Measurements from ENCODE around the gene TP73.
A peak's percentile ranks its signal among the peaks of the same experiment; 100 is the strongest.

The TP73 gene

DNA sequence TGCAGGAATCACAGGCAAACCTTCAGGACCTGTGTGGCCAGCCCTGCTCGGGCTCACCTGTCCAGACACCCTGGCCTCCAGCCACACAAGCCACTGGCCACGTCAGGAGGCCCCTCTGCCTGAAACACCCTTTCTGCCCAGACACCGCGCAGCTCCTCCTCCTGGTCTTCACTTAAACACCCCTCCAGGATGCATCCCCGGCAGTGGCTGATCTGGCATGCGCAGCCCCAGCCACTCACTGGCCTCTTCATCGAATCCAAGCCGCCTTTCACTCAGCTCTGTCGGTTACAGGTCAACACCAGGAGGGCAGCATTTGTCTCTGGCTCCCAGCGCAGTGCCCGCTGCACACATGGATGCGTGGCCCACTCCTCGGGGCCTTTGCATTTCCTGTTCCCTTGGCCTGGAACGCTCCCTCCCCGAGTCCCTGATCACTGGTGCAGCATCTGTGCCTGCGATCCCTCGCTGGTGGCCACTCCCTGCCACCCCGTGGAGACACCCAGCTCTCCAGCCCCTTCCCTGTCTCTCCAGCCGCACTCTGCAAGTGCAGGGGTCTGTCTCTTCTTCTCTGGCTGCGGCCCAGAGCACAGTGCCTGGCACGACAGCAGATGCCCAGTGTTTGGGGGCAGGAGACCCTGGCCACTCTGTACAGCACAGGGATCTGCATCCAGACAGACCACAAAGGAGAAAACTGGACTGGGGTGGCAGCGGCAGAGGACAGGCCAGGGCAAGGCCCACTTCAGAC is 18.1 kb upstream of the TP73 start:
- DNase-seq (ENCODE audit: low spot score) = no peak

DNA sequence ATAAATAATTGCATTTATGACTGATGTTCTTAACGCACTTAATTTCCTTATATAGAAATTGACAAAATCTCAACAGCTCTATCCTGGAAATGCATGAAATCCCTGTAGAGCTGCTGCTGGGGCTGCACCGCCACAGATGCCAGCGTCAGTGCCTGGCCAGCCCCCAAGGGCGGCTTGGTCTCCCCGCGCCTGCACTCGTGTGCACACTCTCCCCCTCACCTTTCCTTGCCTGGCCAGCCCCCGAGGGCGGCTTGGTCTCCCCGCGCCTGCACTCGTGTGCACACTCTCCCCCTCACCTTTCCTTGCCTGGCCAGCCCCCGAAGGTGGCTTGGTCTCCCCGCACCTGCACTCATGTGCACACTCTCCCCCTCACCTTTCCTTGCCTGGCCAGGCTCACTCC is 16.2 kb upstream of the TP73 start:
- DNase-seq (ENCODE audit: low spot score) = no peak

DNA sequence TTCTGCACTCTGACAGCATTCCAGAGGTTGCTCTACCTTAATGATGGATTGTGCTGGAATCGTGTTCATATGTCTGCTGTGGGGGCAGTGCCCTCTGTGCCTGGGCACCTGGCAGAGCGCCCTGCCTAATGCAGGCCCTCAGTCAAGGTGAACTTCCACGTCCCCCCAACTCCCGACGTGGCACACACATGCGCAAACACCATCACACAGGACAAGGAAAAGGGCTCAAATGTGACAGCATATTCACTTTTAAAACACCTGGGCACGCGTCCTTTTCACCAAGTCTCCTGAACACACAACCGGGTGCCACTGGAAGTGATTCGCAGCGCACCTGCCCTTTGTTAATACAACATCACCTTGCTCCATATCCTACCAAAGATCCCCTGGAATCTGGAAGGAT is 15.8 kb upstream of the TP73 start:
- no peak for DNase-seq (ENCODE audit: low spot score)

DNA sequence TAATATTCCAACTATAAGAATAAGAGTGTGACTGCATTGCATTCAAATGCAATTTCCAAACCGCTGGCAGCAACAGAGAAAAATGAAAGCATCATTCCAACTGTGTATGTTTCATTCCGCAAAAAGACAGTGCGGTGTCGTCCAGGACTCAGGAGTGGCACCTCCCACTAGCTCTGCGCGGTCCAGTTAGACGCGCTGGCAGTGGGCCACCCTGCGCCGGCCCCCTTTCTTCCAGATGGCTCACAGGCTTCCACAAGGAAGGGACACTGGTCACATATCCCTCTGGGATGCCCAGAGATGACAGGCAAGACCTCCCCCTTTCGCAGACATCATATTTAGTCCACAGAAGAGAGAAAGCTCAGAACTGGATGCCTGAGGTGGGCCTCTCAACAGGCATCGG is 14.3 kb upstream of the TP73 start:
- DNase-seq (ENCODE audit: low spot score) = no peak

DNA sequence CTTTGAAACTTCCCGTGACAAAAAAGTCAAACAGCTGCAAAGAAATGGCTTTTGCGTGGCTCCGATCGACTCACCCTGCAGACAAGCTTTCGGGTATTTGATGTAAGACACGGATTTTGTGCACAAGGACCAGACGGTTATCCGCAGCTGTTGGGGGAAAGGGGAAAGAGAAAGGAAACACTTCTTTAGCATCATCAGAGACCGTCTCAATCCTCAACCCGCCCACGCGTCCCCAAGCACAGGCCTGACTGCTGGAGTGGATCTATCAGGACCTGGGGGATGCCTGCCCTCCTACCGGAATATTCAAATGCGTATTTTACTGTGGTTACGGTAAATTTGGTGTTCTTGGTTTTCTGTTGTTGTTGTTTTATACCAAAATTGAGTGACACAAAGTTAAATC is 13.6 kb upstream of the TP73 start:
- DNase-seq (ENCODE audit: low spot score) = no peak

DNA sequence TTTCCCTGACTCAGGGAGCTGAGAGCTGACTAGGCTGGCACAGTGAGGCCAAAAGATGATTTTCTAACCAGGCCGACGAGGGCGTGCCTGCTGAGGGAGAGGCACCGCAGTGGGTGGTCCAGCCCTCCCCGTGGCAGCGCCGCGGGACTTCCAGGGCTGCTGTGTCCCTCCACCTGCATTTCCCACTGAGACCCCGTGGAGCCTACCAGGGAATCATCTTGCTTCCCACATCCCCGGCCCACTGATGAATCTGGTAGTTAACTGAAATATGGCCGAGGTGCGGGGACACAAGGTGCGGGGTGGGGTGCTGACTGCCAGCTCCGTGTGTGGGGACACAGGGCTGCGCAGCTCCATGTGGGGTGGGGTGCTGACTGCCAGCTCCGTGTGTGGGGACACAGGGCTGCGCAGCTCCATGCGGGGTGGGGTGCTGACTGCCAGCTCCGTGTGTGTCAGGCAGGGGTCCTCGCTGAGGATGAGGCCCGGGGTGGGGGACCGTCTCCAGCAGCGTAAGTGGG is 12.9 kb upstream of the TP73 start:
- no peak for DNase-seq (ENCODE audit: low spot score)

DNA sequence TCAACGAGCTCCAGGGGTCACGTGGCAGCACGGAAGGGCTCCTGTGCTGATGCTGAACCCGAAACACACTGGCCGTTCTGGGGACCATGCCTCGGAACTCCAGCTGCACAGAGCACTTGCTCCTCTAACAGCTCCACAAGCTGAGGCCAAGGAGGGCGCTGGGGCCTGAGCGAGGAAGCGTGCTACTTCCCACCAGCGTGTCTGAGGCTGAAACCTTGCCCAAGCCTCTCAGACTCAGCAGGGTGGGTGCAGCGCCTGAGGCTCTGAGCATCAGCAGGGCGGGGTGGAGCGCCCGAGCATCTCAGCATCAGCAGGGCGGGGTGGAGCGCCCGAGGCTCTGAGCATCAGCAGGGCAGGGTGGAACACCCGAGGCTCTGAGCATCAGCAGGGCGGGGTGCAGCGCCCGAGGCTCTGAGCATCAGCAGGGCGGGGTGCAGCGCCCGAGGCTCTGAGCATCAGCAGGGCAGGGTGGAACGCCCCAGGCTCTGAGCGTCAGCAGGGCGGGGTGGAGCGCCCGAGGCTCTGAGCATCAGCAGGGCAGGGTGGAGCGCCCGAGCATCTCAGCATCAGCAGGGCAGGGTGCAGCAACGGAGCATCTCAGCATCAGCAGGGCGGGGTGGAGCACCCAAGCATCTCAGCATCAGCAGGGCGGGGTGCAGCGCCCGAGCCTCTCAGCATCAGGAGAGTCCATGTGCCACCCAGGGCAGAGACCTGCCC is 12.0 kb upstream of the TP73 start:
- DNase-seq (ENCODE audit: low spot score) = no peak

DNA sequence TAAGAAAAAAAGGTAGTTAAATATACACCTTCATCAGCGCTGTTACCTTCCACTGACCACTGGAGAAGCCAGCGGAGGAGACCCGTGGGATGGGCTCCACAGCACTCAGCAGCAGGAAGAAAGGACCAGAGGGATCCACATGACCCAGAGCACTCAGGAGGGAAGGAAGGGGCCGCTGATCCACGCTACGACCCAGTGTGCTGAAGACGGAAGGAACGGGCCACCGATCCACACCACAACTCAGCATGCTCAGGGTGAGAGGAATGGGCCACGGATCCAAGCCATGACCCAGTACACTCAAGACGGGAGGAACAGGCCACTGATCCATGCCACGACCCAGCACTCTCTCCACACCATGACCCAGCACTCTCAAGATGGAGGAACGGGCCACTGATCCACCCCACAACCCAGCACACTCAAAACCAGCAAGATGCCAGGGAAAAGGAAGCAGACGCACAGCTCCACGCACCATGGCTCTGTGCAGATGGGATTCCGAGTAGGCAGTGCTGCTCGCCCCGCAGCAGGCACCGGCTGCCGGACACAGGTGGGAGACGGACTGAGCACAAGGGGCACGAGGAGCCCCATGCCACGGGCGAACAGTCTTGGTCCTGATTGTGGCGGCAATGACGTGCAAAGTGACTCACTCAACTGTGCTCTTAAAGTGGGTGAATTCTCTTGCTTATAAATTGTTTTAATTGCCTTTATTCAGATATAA is 11.1 kb upstream of the TP73 start:
- DNase-seq (ENCODE audit: low spot score) = no peak

DNA sequence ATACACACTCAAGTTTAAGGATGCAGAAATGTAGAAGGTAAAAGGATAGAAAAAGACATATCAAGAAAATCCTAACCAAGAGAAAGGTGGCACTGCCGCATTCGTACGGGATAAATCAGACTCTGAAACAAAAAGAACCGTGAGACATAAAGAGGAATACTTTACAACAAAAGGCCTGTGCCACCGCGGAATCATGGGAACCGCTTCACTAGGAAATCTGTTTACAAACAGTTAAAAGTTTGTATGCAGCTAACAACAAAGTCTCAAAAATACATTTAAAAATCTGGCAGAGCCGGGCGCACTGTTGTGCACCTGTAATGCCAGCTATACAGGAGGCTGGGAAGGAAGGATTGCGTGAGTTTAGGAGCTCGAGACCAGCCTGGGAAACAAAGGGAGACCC is 10.5 kb upstream of the TP73 start:
- DNase-seq (ENCODE audit: low spot score) = no peak

DNA sequence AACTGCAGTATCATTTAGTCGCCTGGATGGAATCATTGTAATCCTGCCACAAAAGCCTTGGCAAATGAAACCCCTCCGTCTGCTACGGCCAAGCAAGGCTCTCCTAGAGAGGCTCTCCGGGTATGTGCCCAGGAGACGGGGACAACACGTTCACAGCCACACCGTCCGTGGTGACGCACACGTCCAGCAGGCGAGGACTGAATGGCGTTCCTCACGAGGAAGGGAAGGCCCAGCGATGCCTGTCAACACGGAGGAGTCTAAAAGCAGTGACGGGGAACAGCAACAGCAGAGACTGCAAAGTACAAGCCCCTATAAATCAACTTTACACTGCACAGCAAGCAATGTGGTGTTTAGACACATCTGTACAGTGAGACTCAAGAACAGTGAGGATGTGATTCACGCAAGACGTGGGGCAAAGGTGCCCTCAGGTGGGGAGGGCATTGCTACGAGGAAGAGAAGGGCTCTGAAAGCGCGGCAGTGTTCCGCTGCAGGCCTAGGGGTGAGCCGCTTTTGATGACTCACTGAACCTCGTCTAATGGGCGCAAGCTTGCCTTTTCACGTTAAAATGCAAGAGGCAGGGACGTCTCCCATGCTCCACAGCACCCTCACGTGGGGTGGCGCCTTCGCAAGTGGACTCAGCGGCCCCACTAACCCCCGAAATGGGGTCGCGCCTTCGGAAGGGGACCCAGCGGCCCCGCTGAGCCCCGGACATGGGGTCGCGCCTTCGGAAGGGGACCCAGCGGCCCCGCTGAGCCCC is 9.2 kb upstream of the TP73 start:
- no peak for DNase-seq (ENCODE audit: low spot score)

DNA sequence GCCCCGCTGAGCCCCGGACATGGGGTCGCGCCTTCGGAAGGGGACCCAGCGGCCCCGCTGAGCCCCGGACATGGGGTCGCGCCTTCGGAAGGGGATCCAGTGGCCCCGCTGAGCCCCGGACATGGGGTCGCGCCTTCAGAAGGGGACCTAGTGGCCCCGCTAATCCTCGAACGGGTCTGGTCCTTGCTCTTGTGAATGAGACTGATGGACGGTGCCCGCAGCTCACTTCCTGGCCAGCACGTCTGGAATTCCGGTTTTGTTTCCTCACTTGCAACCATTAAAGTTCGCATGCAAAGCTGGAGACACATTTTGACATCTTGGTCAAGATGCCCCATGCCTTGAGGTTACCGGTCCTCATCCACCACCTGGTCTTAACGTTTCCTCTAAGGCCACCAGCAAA is 8.0 kb upstream of the TP73 start:
- no peak for DNase-seq (ENCODE audit: low spot score)

DNA sequence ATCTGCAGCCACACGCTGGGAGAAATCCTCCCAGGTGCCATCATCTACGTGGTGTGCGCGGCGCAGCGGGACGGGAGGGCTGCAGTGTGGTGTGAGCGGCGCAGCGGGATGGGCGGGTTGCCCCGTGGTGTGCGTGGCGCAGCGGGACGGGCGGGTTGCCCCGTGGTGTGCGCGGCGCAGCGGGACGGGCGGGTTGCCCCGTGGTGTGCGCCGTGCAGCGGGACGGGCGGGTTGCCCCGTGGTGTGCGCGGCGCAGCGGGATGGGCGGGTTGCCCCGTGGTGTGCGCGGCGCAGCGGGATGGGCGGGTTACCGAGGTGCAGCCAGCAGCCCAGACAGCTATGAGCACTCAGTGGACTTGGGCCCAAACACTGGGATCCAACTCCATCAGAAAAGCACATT is 7.1 kb upstream of the TP73 start:
- DNase-seq (ENCODE audit: low spot score) = no peak

DNA sequence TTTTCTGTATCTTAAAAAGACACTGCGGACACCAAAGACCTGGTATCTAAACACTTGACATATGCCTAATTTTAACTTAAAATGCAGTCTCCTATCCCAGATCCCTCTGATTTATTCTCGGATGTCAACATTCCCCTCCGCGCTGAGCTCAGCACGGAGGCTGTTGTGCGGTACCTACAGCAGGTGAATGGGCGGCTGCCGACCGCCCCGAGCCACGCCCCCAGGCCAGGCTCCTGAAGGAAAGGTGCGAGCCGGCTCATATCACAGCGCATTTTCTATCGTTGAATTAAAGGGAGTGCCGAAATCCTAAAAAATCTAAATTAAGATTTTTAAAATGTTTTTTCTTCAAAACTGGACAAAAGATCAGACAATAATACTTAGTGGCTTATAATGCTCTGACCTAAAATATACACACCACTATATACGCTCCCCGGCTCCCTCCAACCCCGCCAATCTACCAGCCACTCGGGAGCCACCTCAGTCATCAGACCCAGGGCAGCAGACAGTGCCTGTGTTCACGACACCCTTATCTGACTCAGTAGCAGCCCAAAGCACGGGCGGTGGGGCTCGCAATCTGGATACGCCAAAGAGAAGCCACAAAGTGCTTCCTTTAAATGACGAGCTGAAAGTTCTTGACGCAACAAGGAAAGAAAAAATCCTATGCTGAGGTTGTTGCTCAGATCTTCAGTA is 6.5 kb upstream of the TP73 start:
- DNase-seq (ENCODE audit: low spot score) = no peak

DNA sequence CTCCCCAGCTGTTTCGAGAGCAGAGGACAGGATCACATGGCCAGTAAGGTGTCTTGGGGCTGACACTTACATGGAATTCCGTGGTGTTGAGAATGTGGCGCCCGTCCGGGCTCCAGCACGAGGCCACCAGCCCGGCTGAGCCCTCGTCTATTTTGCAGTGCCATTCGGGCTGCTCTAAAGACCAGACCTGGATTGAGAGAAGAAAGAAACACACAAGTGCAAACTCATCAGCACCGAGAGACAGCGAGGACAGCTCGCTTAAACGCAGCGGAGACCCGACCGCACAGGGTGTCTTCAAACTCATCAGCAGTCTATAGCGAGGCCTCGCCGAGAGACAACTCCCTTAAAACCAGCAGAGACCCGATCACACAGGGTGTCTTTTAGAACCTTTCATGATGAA is 5.7 kb upstream of the TP73 start:
- no peak for DNase-seq (ENCODE audit: low spot score)

DNA sequence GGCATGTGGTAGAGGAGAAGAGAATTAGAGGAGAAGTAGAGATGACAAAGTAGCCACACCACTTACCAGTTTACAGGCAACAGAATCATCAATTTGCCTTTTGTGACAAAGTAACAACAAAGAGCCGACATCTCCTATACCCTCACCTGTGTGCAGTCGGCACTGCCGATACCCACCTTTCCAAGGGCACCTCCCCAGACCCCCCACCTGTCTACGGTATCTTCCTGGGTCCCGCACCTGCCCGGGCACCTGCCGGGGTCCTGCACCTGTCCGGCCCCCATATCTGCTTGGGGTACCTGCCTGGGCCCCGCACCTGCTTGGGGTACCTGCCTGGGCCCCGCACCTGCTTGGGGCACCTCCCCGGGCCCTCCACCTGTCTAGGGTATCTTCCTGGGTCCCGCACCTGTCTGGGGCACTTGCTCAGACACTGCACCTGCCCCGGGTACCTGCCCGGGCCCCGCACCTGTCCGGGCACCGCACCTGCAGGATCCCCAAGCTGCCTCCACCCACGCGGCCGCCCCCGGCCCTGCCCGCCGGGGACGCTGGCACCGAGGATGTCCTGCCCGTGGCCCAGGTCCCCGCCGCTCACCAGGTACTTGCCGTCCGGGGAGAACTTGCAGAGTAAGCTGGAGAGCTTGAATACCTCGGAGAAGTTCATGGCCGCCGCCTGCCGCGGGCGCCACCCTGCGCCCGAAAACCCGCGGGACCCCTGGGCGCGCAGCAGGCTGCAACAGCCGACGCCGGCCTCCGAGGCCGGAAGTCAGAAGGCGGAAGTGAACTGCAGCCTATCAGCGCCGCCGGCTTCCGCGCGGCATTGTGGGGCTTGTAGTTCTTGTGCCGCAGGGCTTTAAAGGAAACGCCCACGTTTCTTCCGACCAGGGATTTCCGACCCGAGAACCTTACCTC is 2.7 kb upstream of the TP73 start, which contains the start of gene WRAP73:
WRAP73 (minus strand) TSS at position 762 of the 906 bp plus-strand sequence; CDS start at position 658, 104 bp downstream.
- peak; percentile 93 for DNase-seq (ENCODE audit: low spot score)

DNA sequence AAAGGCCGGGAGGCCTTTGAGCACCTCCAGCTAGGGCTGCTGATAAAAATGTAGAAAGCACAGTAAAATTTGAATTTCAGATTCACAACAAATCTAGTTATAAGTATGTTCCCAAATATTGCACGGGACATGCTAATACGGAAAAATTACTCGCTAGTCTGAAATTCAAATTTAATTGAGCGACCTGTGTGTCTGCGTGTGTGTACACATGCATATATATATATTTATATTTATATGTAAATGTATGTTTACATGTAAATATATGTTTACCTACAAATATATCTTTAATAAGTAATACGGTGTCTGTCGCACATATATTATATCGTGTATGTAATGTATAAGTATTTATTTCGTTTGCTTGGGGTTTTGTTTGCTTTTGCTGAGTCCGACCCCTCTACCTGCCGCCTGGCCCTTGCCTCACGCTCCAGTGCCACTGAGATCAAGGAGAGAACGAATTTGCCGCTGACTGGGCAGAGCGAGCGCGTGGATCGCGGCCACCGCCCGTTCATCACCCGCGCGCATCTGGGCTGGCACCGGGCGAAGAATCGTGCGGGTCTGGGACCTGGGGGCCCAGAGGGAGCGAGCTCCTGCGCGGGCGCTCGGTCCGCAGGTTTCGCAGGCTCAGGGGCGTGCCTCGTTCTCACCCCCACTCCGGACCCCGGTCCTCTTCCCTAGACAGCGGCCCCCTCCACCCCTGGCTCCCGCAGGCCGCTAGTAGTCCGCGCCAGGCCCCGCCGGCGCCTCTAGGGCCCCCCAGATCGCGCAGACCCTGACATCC is 1.9 kb upstream of the TP73 start:
- no peak for DNase-seq (ENCODE audit: low spot score)

DNA sequence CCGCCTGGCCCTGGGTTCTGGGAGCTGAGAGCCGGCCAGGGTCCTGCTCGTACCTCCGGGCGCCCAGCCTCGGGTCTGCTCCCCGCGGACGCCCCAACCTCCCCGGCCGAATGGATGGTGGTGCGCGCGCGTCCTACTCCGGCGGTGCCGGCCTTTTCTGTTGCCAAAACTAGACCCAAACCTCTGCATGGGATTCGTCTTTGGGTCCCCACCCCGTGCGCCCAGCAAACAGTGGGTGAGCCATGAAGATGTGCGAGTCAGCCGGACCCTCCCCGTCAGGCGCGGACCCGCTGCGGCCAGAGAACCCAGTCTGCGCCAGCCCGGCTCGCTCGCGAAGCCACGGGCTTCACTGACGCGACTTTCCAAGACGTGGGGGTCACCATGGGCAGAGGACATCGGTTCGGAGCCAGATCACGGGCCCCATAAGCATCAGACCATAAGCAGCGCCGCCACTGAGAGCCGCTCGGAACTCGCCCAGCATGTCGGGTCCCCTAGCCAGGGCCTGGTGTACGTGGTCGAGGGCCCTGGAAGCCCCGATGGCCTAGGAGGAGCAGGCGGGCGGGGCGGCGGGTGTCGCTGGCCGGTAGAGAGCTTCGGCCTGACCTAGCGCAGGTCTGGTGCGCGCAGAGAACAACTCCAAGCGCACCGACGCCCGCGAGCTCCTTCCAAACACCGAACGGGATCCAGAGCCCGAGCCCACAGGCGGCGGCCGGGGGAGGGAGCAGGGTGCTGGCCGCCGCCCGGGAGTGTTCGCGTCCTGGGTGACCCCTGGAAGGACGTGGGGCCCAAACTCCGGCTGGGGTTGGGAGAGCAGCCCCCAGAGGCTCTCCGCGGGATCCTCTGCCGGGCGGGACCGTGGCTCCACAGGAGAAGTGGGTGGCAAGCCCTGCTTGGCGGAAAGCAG is 1.0 kb upstream of the TP73 start:
- no peak for DNase-seq (ENCODE audit: low spot score)

DNA sequence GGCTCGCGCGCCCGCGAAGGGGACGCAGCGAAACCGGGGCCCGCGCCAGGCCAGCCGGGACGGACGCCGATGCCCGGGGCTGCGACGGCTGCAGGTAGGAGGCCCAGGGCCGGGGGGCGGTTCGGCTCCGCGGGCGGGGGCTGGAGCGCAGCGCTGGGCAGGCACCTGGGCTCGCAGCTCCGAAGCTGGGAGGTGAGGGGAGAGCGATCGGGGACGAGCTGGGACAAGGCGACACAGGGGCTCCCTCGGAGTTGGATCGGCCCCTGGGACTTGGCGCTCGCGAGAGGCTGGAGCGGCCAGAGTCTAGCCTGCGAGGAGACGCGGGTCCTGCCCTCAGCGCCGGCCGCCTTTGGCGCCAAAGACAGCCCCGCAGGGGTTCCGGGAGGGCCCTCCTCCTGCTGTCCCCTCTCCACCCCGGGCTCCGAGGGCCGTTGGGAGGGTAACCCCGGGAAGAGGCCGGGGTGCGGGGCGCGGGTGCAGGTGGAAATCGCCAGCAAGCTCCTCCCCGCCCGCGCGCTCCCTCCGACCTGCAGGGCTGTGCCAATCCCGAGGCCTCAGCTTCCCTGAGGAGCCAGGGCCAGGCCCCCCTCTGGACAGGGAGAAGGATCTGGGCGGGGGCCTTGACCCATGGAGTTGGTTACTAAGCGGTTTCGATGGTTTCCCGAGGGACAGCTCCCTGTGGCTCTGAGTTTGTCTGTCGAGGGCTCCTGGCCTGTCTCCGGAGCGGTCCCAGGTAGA is 401 bp downstream of the TP73 start:
- peak; percentile 23 for DNase-seq (ENCODE audit: low spot score)

All from cerebellar cortex (tissue), 1 donor.